ENCODE measurements around the gene PDE3B.
"Not testable (repeated sequence)": the region's sequence is repeated elsewhere in the genome, so short reads cannot be mapped to it uniquely, and the experiment has no call there.

Gene PDE3B

GRCh38 chr11:14643697-14644225, at the start of gene PDE3B:
Gene PDE3B (plus strand): TSS chr11:14643804. CDS start chr11:14644076, 272 bp downstream.
- peak; percentile 79 for DNase-seq

- DNase-seq = peak; percentile 8
Observed at GRCh38 chr11:14595261-14595660, 48.3 kb upstream of the PDE3B start.

GRCh38 chr11:14607713-14608112, 35.9 kb upstream of the PDE3B start:
- no peak for DNase-seq

- DNase-seq = no peak
Observed at GRCh38 chr11:14609902-14610301, 33.7 kb upstream of the PDE3B start.

GRCh38 chr11:14611939-14612338, 31.7 kb upstream of the PDE3B start:
- no peak for DNase-seq

- no peak for DNase-seq
Observed at GRCh38 chr11:14612694-14613093, 30.9 kb upstream of the PDE3B start.

GRCh38 chr11:14614091-14614622, 29.4 kb upstream of the PDE3B start:
- DNase-seq = no peak

- DNase-seq = no peak
Observed at GRCh38 chr11:14617241-14618027, 26.2 kb upstream of the PDE3B start.

- no peak for DNase-seq
Observed at GRCh38 chr11:14618060-14618459, 25.5 kb upstream of the PDE3B start.

GRCh38 chr11:14619603-14620531, 23.7 kb upstream of the PDE3B start:
- no peak for DNase-seq

GRCh38 chr11:14622223-14622954, 21.2 kb upstream of the PDE3B start:
- no peak for DNase-seq

GRCh38 chr11:14623036-14623435, 20.6 kb upstream of the PDE3B start:
- DNase-seq = no peak

GRCh38 chr11:14625586-14626205, 17.9 kb upstream of the PDE3B start:
- no peak for DNase-seq

GRCh38 chr11:14626650-14627049, 17.0 kb upstream of the PDE3B start:
- no peak for DNase-seq

GRCh38 chr11:14633506-14634224, 9.9 kb upstream of the PDE3B start:
- not testable (repeated sequence) for DNase-seq

- DNase-seq = no peak
Observed at GRCh38 chr11:14634813-14635212, 8.8 kb upstream of the PDE3B start.

- no peak for DNase-seq
Observed at GRCh38 chr11:14635546-14635945, 8.1 kb upstream of the PDE3B start.

- no peak for DNase-seq
Observed at GRCh38 chr11:14636119-14636518, 7.5 kb upstream of the PDE3B start.

GRCh38 chr11:14637868-14638409, 5.7 kb upstream of the PDE3B start:
- DNase-seq = no peak

- no peak for DNase-seq
Observed at GRCh38 chr11:14638561-14638960, 5.0 kb upstream of the PDE3B start.

GRCh38 chr11:14641801-14642200, 1.8 kb upstream of the PDE3B start:
- DNase-seq = no peak
